GM12865 (cell line): ENCODE data around the gene PCBP3.
"Not testable (repeated sequence)": the region's sequence is repeated elsewhere in the genome, so short reads cannot be mapped to it uniquely, and the experiment has no call there.

Source experiments
- DNase-seq: peaks from one replicate; pipeline ENCODE4 v3.0.0; 2010; ENCODE audit warnings: low read depth
- H3K4me3 ChIP-seq: 2 replicates; pipeline ENCODE4 v1.5.1; 2011; ENCODE audit warnings: mild to moderate bottlenecking, low read depth, low read length, control low read depth
- TF ChIP-seq, protein P1 (sequence below): IDR thresholded peaks from 2 replicates; pipeline ENCODE4 v1.5.1; 2011; ENCODE audit warnings: low read length, control low read depth, low read depth, inconsistent platforms; ENCODE audit not compliant: insufficient read depth; ENCODE audit errors: missing control alignments

PCBP3 gene

DNA sequence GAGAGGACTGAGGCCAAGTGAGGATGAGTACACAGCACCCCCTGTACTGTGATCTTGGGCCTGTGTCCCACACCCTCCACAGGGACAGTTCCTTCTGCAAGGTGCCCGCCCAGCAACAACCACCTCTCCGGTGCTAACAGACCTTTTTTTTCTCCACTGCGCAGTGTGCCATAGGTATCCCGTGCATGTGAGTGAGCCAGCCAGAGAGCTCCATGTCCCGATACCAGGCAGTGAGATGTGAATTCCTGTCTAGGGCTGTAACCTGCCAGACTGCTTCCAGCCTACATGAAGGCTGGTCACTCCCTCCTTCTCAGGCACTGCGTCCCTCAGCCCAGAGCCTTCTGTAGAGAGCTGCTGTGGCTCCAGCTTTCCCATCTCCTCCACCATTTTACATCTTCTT, 56.9 kb downstream of the PCBP3 start:
- no peak for DNase-seq
- TF ChIP-seq, protein P1, sequence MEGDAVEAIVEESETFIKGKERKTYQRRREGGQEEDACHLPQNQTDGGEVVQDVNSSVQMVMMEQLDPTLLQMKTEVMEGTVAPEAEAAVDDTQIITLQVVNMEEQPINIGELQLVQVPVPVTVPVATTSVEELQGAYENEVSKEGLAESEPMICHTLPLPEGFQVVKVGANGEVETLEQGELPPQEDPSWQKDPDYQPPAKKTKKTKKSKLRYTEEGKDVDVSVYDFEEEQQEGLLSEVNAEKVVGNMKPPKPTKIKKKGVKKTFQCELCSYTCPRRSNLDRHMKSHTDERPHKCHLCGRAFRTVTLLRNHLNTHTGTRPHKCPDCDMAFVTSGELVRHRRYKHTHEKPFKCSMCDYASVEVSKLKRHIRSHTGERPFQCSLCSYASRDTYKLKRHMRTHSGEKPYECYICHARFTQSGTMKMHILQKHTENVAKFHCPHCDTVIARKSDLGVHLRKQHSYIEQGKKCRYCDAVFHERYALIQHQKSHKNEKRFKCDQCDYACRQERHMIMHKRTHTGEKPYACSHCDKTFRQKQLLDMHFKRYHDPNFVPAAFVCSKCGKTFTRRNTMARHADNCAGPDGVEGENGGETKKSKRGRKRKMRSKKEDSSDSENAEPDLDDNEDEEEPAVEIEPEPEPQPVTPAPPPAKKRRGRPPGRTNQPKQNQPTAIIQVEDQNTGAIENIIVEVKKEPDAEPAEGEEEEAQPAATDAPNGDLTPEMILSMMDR, result no peak
- no peak overlapping the region for H3K4me3 ChIP-seq

GRCh38 chr21:45704311-45705108, 61.0 kb downstream of the PCBP3 start:
- no peak overlapping the region for H3K4me3 ChIP-seq
- DNase-seq, result no peak
- TF ChIP-seq, protein P1, result no peak

GRCh38 chr21:45706299-45706698, 62.8 kb downstream of the PCBP3 start:
- H3K4me3 ChIP-seq, result no peak overlapping the region
- TF ChIP-seq, protein P1, result no peak
- no peak for DNase-seq

DNA sequence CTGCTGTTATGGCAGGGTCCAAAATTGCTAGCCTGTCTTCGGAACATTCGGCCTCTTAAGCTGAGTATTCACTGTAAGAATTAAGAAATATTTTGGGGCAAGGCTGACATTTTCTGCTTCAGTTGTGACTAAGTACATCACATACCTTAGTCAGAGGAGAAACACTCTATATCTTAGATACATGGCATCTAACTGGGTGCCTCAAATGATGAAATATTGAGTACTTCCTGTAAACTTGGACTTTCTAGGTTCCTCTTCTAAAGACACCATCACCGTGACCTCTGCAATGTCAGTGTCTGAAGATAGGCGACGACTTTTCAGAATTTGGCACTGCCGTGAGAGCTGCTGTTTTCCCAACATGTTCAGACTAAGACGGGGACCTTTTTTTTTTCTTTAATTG, 65.6 kb downstream of the PCBP3 start:
- TF ChIP-seq, protein P1, result no peak
- no peak overlapping the region for H3K4me3 ChIP-seq
- DNase-seq, result no peak

GRCh38 chr21:45709696-45710268, 66.3 kb downstream of the PCBP3 start:
- TF ChIP-seq, protein P1, result no peak
- no peak for DNase-seq

DNA sequence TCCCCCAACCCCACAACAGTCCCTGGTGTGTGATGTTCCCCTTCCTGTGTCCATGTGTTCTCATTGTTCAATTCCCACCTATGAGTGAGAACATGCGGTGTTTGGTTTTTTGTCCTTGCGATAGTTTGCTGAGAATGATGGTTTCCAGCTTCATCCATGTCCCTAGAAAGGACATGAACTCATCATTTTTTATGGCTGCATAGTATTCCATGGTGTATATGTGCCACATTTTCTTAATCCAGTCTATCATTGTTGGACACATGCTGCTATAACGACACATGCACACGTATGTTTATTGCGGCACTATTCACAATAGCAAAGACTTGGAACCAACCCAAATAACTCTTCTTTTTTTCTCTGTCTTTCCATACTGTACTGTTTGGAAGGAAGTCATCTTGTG, 66.8 kb downstream of the PCBP3 start:
- DNase-seq, H3K4me3 ChIP-seq: not testable (repeated sequence)

More at GRCh38 chr21:45709696-45710268, 66.3 kb downstream of the PCBP3 start:
- no peak overlapping the region for H3K4me3 ChIP-seq

DNA sequence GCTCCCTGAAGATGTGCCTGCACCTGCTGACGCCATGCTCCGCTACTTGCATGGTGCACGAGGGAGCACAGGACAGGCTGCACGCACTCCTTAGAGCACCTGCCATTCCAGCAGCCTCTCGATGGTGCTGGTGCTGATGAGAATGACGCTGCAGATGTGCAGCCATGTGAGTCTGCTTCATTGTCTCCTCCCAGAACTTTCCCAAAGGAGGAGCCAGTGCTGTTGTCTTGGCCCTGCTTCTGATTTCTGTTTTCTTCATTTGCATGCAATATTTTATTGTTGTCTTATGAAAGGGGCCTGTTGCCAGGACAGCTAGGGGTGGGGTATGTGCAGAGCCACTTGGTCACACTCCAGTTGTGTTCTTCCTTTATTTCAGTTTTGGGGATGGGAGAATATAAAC, 70.1 kb downstream of the PCBP3 start:
- TF ChIP-seq, protein P1, result no peak
- no peak for DNase-seq
- H3K4me3 ChIP-seq, result no peak overlapping the region
